HEK293T (cell line): Measurements from ENCODE around the gene TMEM11.

Experiments used
- ARNT ChIP-seq: fragments of 450-650 bp; IDR thresholded peaks from 2 replicates; pipeline ENCODE4 v1.6.1; 2017; ENCODE audit warnings: mild to moderate bottlenecking
- BHLHE40 ChIP-seq: fragments of 450-650 bp; IDR thresholded peaks from 2 replicates; pipeline ENCODE4 v1.6.1; 2016; ENCODE audit warnings: mild to moderate bottlenecking, moderate library complexity, borderline replicate concordance
- FOXK2 ChIP-seq: fragments of 450-650 bp; IDR thresholded peaks from 2 replicates; pipeline ENCODE4 v1.6.1; 2016; ENCODE audit warnings: mild to moderate bottlenecking
- FOXM1 ChIP-seq: fragments of 450-650 bp; IDR thresholded peaks from 2 replicates; pipeline ENCODE4 v1.6.1; 2017; ENCODE audit warnings: mild to moderate bottlenecking, borderline replicate concordance
- LEF1 ChIP-seq: fragments of 450-650 bp; IDR thresholded peaks from 2 replicates; pipeline ENCODE4 v1.6.1; 2017; ENCODE audit warnings: mild to moderate bottlenecking, borderline replicate concordance
- PKNOX1 ChIP-seq: fragments of 450-650 bp; IDR thresholded peaks from 2 replicates; pipeline ENCODE4 v1.6.1; 2016
- SUZ12 ChIP-seq: fragments of 450-650 bp; IDR thresholded peaks from 2 replicates; pipeline ENCODE4 v1.6.1; 2016; ENCODE audit warnings: mild to moderate bottlenecking
- TARDBP ChIP-seq: fragments of 450-650 bp; IDR thresholded peaks from 2 replicates; pipeline ENCODE4 v1.6.1; 2016
- ZNF384 ChIP-seq: fragments of 450-650 bp; IDR thresholded peaks from 2 replicates; pipeline ENCODE4 v1.6.1; 2016

GRCh38 chr17:21217346-21217745, 3.4 kb upstream of the TMEM11 start:
- TF ChIP-seq FOXK2 (no peak), FOXM1 (no peak), PKNOX1 (no peak), BHLHE40 (no peak), ZNF384 (no peak), ARNT (no peak), TARDBP (no peak), SUZ12 (no peak), LEF1 (no peak)
